Endothelial cell of umbilical vein (primary cell): ENCODE data around the gene PCGF6. TPM values are rescaled to one million over a fixed set of nuclear protein-coding genes. Genes with fewer than 3 reads are reported as not detected.

Experiments used
- BruUV-seq: library from RNA; stranded (reverse); fragments of 400-500 nt; replicated peaks from 2 replicates; lab custom pipeline; 2021; lab: Mats Ljungman, UMichigan
- CTCF ChIA-PET: fragments of 300-600, 350-600 bp; sonication (Branson Sonifier 250); formaldehyde crosslinking; loops from one replicate; lab custom pipeline; 2021; ENCODE audit warnings: antibody characterized with exemption, inconsistent platforms; lab: Charles Lee
- POLR2A ChIA-PET: fragments of 300-600, 350-600 bp; sonication (Branson Sonifier 250); formaldehyde crosslinking; loops from one replicate; lab custom pipeline; 2021; ENCODE audit warnings: antibody characterized with exemption, inconsistent platforms; lab: Charles Lee
- DNase-seq: peaks from one replicate; pipeline ENCODE4 v3.0.0-alpha.2; 2011; ENCODE audit warnings: low read depth, low spot score
- FAIRE-seq: peaks from 2 replicates; lab custom pipeline; 2011; peaks lifted over from hg19 to GRCh38; lab: Jason Lieb, UNC
- H2AFZ ChIP-seq: 2 replicates; pipeline ENCODE4 v1.6.0; 2012; ENCODE audit warnings: low read depth, low read length, control low read depth, inconsistent platforms
- H3K27ac ChIP-seq: 2 replicates; pipeline ENCODE4 v1.5.1; 2011; ENCODE audit warnings: low read depth, mild to moderate bottlenecking, control low read depth, low read length, moderate library complexity; ENCODE audit not compliant: insufficient read depth
- H3K27me3 ChIP-seq, 2 experiments: 2 replicates each; pipeline versions ENCODE4 v1.6.0 to v1.6.1; 2011; ENCODE audit warnings: low read length in 2 of 2, mixed read lengths in 1 of 2; ENCODE audit not compliant: control insufficient read depth in 2 of 2, insufficient read depth in 2 of 2
- H3K36me3 ChIP-seq, 2 experiments: 2 replicates in 1 of 2; 3 replicates in 1 of 2; pipeline ENCODE4 v1.5.1; 2011; ENCODE audit warnings: low read length in 2 of 2, mild to moderate bottlenecking in 1 of 2, moderate library complexity in 1 of 2; ENCODE audit not compliant: control insufficient read depth in 2 of 2, insufficient read depth in 2 of 2; ENCODE audit errors: extremely low read depth in 1 of 2
- H3K4me1 ChIP-seq: 3 replicates; pipeline ENCODE4 v1.5.1; 2011; ENCODE audit warnings: mild to moderate bottlenecking, low read length; ENCODE audit not compliant: control insufficient read depth, insufficient read depth; ENCODE audit errors: extremely low read depth
- H3K4me2 ChIP-seq: 2 replicates; pipeline ENCODE4 v1.6.1; 2011; ENCODE audit warnings: low read length, control low read depth, mixed read lengths; ENCODE audit not compliant: insufficient read depth
- H3K4me3 ChIP-seq, 3 experiments: fragments of 200-600 bp in 1 of 3; sonication (generic), shearing (Covaris generic) in 1 of 3; replicated peaks in 1 of 3; 2 replicates each; pipeline ENCODE4 v1.5.1; 2011 to 2016; ENCODE audit warnings: control low read depth in 3 of 3, low read length in 3 of 3, mild to moderate bottlenecking in 2 of 3, inconsistent platforms in 1 of 3, low read depth in 1 of 3, moderate library complexity in 1 of 3; ENCODE audit not compliant: insufficient read depth in 1 of 3
- H3K79me2 ChIP-seq: 2 replicates; pipeline ENCODE4 v1.6.0; 2012; ENCODE audit warnings: low read length, inconsistent platforms; ENCODE audit not compliant: control insufficient read depth, insufficient read depth
- H3K9ac ChIP-seq: replicated peaks from 2 replicates; pipeline ENCODE3; 2011; ENCODE audit warnings: low read length, control low read depth; ENCODE audit not compliant: insufficient read depth; ENCODE audit errors: extremely low read depth
- H3K9me1 ChIP-seq: replicated peaks from 3 replicates; pipeline ENCODE4 v1.6.0; 2011; ENCODE audit warnings: mild to moderate bottlenecking, low read length; ENCODE audit not compliant: control insufficient read depth, insufficient read depth; ENCODE audit errors: extremely low read depth
- H3K9me3 ChIP-seq: replicated peaks from 2 replicates; pipeline ENCODE4 v1.5.1; 2012; ENCODE audit warnings: low read length, inconsistent platforms; ENCODE audit not compliant: control insufficient read depth, insufficient read depth
- H4K20me1 ChIP-seq: replicated peaks from 2 replicates; pipeline ENCODE3; 2011; ENCODE audit warnings: mild to moderate bottlenecking, low read length; ENCODE audit not compliant: control insufficient read depth, insufficient read depth; ENCODE audit errors: extremely low read depth
- CTCF ChIP-seq, 2 donors: IDR thresholded peaks; 1 replicate in 1 of 2; 2 replicates in 1 of 2; pipeline ENCODE4 v1.5.1; 2011; ENCODE audit warnings: low read length in 2 of 2, mild to moderate bottlenecking in 2 of 2, moderate library complexity in 2 of 2, control low read depth in 1 of 2, inconsistent platforms in 1 of 2, low read depth in 1 of 2; ENCODE audit not compliant: insufficient read depth in 1 of 2; ENCODE audit errors: extremely low read depth in 1 of 2
- EZH2 ChIP-seq: IDR thresholded peaks from 2 replicates; pipeline ENCODE4 v1.6.1; 2012; ENCODE audit warnings: borderline replicate concordance, low read depth, mild to moderate bottlenecking, moderate library complexity, low read length, inconsistent platforms; ENCODE audit not compliant: severe bottlenecking
- FOS ChIP-seq: IDR thresholded peaks from 2 replicates; pipeline ENCODE4 v1.6.1; 2011; ENCODE audit warnings: mild to moderate bottlenecking, low read length, moderate library complexity, borderline replicate concordance; ENCODE audit not compliant: insufficient read depth
- GATA2 ChIP-seq: IDR thresholded peaks from 2 replicates; pipeline ENCODE4 v1.7.0; 2011; ENCODE audit warnings: low read depth, mild to moderate bottlenecking, moderate library complexity, mixed read lengths, low read length; ENCODE audit not compliant: insufficient read length, insufficient read depth
- JUN ChIP-seq: IDR thresholded peaks from 2 replicates; pipeline ENCODE4 v1.6.1; 2011; ENCODE audit warnings: borderline replicate concordance, low read depth; ENCODE audit not compliant: insufficient read length, insufficient read depth
- MAX ChIP-seq: IDR thresholded peaks from 2 replicates; pipeline ENCODE4 v1.6.1; 2011; ENCODE audit not compliant: insufficient read depth, insufficient read length
- MYC ChIP-seq: IDR thresholded peaks from one replicate; pipeline ENCODE4 v1.6.1; 2011; ENCODE audit warnings: mild to moderate bottlenecking, low read depth, low read length
- POLR2A ChIP-seq: IDR thresholded peaks from 2 replicates; pipeline ENCODE4 v1.6.1; 2012; ENCODE audit warnings: low read depth, mild to moderate bottlenecking, control low read depth, low read length
- POLR2AphosphoS5 ChIP-seq: IDR thresholded peaks from 2 replicates; pipeline ENCODE4 v1.6.1; 2012; ENCODE audit warnings: low read depth, mild to moderate bottlenecking, control low read depth, low read length, moderate library complexity; ENCODE audit not compliant: insufficient read depth
- dilution Hi-C: fragments of 300-500 bp; cut with MboI; formaldehyde crosslinking; loops from one replicate; pipeline ENCODE4 v1.15.0; 2019; ENCODE audit warnings: low sequenced_read_pairs; ENCODE audit not compliant: extremely low pct_ligation_motif_present
- intact Hi-C: fragments of 100-400 bp; cut with micrococcal nuclease; formaldehyde crosslinking; loops from one replicate; pipeline ENCODE4 v1.10.0; 2022
- polyA plus RNA-seq, 4 experiments: library from polyadenylated mRNA; depleted of rRNA in 3 of 4; stranded (reverse) in 3 of 4; unstranded in 1 of 4; fragments of >200 nt; gene quantifications; 2 replicates each; pipeline versions ENCODE4 v1.2.1 to v1.2.3, GENCODE V29; 2011 to 2012; ENCODE audit warnings: missing spikeins in 1 of 4
- total RNA-seq: library from RNA; stranded (reverse); gene quantifications from 2 replicates; pipeline ENCODE4 v1.2.3, GENCODE V29; 2021

Gene PCGF6
- total and polyA plus RNA-seq, 2 donors (not counting 3 experiments of a cell fraction or from before 2014, with no cell fraction given), result 3.8 to 11.3 TPM

GRCh38 chr10:103281753-103282152 lies 69.2 kb downstream of the PCGF6 start:
- Histone ChIP-seq H3K4me2 (no peak overlapping the region), H3K36me3 (no peaks in the 10 kb centered on the region), H3K4me3 (no peak overlapping the region), H3K27ac (no peak overlapping the region), H3K79me2 (no peaks in the 10 kb centered on the region), H3K27me3 (peaks cover 30 to 39% of the 10 kb centered on the region in 2 experiments), H3K9me3 (no peaks in the 10 kb centered on the region), H4K20me1 (no peaks in the 10 kb centered on the region), H3K9me1 (no peaks in the 10 kb centered on the region), H3K4me1 (peaks cover 2% of the 10 kb centered on the region), H2AFZ (no peak overlapping the region), H3K9ac (no peak overlapping the region)
- ChIA-PET POLR2A (no interaction called here), CTCF (no interaction called here)
- BruUV-seq, result no TSS peak
- intact Hi-C loops, result no loop called here
- DNase-seq, result no peak
- TF ChIP-seq EZH2, result no peak
- no peak for TF ChIP-seq FOS
- dilution Hi-C loops, result no loop called here
- no peak for FAIRE-seq

- FAIRE-seq, result no peak
- H3K27me3 ChIP-seq, result peaks cover 36 to 47% of the 10 kb centered on the region in 2 experiments
- POLR2A ChIA-PET, result no interaction called here
These were observed 70.4 kb downstream of the PCGF6 start for GRCh38 chr10:103280506-103280905.

More at GRCh38 chr10:103280506-103280905, 70.4 kb downstream of the PCGF6 start:
- no peak for DNase-seq
- Histone ChIP-seq H3K9me3 (no peaks in the 10 kb centered on the region), H3K4me2 (no peak overlapping the region), H3K79me2 (no peaks in the 10 kb centered on the region), H4K20me1 (no peaks in the 10 kb centered on the region), H3K9me1 (no peaks in the 10 kb centered on the region), H3K36me3 (no peaks in the 10 kb centered on the region), H3K4me1 (peaks cover 2% of the 10 kb centered on the region), H3K9ac (no peak overlapping the region), H3K27ac (no peak overlapping the region), H2AFZ (no peak overlapping the region), H3K4me3 (no peak overlapping the region)
- CTCF ChIA-PET, result no interaction called here
- dilution Hi-C loops, result no loop called here
- BruUV-seq, result no TSS peak
- intact Hi-C loops, result no loop called here
- TF ChIP-seq CTCF (IDR thresholded peaks at IDR 0.05; ENCODE audit: extremely low read depth in 1 of 2, insufficient read depth in 1 of 2, low read depth in 1 of 2, low read length in 2 of 2) (no peak), EZH2 (no peak), POLR2AphosphoS5 (no peak), JUN (no peak), POLR2A (no peak), FOS (no peak), GATA2 (no peak), MYC (no peak), MAX (no peak)
